VCaP (cell line): ENCODE data around the gene NOS1.
"Not testable (repeated sequence)": the region's sequence is repeated elsewhere in the genome, so short reads cannot be mapped to it uniquely, and the experiment has no call there.

Experiments used
- H3K27ac ChIP-seq: fragments of 450-650 bp; 2 replicates; pipeline ENCODE4 v1.5.1; 2017
- CTCF ChIP-seq: fragments of 450-650 bp; conservative IDR thresholded peaks from 2 replicates; pipeline ENCODE4 v1.5.1; 2017; ENCODE audit warnings: mild to moderate bottlenecking, moderate library complexity

NOS1 gene

GRCh38 chr12:117400912-117401311, 39.5 kb upstream of the NOS1 start:
- no peak overlapping the region for H3K27ac ChIP-seq
- TF ChIP-seq CTCF = no peak

- H3K27ac ChIP-seq = not testable (repeated sequence)
Measured at GRCh38 chr12:117398482-117398881, 37.1 kb upstream of the NOS1 start.

- no peak for TF ChIP-seq CTCF
- H3K27ac ChIP-seq = no peak overlapping the region
Measured at GRCh38 chr12:117395766-117396165, 34.3 kb upstream of the NOS1 start.

- no peak overlapping the region for H3K27ac ChIP-seq
- no peak for TF ChIP-seq CTCF
Measured at GRCh38 chr12:117394491-117394890, 33.1 kb upstream of the NOS1 start.

- TF ChIP-seq CTCF = no peak
- no peak overlapping the region for H3K27ac ChIP-seq
Measured at GRCh38 chr12:117393656-117394055, 32.2 kb upstream of the NOS1 start.

- H3K27ac ChIP-seq = no peak overlapping the region
- TF ChIP-seq CTCF = no peak
Measured at GRCh38 chr12:117390866-117391265, 29.4 kb upstream of the NOS1 start.

- no peak for TF ChIP-seq CTCF
- no peak overlapping the region for H3K27ac ChIP-seq
Measured at GRCh38 chr12:117388951-117389446, 27.6 kb upstream of the NOS1 start.

GRCh38 chr12:117387832-117388231, 26.4 kb upstream of the NOS1 start:
- TF ChIP-seq CTCF = no peak
- no peak overlapping the region for H3K27ac ChIP-seq
